Skin epidermis (tissue), 12 donors: ENCODE measurements around the gene WNK2.

Experiments used
- H3K27ac ChIP-seq, 21 experiments: fragments of 200-600 bp; sonication (generic) in 11 of 21; one replicate each; pipeline ENCODE4 v1.5.0; 2020; ENCODE audit warnings: mild to moderate bottlenecking in 3 of 21, inconsistent platforms in 2 of 21, moderate library complexity in 2 of 21
- H3K4me3 ChIP-seq, 7 experiments: fragments of 200-600 bp; sonication (generic) in 2 of 7; one replicate each; pipeline ENCODE4 v1.5.0; 2020; ENCODE audit warnings: inconsistent platforms in 2 of 7, mild to moderate bottlenecking in 2 of 7, moderate library complexity in 1 of 7

The WNK2 gene

DNA sequence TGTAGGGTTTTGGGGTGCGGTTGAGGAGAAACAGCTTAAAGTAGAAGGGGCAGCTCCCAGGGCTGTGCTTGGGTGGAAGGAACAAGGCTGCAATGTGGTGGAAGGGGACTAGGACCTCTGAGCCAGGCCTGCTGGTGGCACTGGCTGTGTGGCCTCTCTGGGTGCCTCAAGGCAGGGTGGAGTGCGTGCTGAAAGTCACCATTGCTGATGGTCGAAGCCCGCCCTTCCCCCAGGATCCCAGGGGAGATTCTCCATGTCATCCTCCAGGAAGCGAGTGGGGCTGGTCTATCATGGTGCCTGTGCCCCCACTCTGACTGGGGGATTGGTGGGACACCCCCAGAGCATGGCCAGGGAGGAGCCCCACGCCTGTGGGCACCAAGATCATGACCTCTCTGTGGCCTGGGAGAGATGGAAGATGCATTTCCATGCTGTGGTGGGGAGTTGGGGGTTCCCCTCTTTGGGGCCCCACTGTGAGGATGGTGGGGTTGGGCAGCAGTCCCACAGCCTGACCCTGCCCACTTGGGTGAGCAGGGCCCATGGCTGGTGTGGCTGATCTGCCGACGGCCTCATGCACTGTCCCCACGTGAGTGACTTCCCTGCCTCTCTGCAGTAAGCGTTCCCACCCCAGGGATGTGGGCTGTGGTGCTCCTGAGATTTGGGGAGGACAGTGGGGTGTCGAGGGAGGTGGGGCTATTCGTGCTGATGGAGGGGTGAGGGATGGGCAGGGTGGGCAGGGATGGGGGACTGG, 25.8 kb downstream of the WNK2 start:
- no peak overlapping the region for H3K27ac ChIP-seq
- H3K4me3 ChIP-seq: no peak overlapping the region

DNA sequence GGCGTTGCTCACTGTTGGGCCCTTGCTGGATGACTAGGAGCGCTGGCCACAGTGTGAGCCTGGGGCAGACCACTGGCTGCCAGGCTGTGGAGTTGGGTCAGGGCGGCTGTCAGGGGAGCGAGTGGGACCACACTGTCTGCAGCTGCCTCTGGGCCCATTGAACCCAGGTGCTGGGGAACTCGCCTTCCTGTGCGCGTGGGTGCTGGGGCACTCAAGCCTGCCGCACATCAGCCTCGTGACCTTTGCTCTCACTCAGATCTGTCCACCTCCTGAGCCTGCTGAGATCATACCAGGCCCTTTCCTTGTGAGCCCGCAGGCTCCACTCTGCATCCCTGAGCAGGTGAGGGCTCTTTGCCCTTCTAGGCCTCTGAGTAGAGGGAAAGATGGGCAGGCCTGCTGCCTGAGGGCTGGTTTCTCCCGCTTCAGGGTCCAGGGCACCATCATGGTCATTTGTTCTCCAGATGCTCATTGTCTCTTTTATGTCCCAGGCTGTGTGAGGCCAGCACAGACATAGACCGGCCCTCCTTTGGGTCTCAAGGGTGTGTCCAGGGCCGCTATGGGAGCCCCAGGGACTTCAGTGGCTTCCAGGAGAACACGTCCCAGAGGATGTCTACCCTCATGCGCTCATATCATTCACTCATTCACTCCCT, 26.5 kb downstream of the WNK2 start:
- H3K4me3 ChIP-seq: no peak overlapping the region
- no peak overlapping the region for H3K27ac ChIP-seq

DNA sequence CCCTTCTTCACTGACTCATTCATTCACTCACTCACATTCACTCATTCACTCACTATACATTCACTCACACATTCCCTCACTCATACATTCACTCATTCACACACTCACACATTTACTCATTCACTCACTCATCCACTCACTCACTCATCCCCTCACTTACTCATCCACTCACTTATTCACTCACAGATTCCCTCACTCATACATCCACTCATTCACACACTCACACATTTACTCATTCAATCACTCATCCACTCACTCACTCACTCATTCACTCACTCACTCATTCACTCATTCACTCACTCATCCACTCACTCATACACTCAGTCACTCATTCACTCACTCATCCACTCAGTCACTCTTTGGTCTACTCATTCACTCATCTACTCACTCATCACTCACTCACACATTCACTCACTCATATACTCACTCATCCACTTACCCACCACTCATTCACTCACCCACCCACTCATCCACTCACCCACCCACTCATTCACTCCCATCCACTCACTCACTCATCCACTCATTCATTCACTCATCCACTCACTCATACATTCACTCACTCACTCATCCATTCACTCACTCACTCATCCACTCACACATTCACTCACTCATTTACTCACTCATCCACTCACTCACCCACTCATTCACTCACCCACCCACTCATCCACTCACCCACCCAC, 27.2 kb downstream of the WNK2 start:
- H3K27ac ChIP-seq: no peak overlapping the region
- H3K4me3 ChIP-seq: no peak overlapping the region

DNA sequence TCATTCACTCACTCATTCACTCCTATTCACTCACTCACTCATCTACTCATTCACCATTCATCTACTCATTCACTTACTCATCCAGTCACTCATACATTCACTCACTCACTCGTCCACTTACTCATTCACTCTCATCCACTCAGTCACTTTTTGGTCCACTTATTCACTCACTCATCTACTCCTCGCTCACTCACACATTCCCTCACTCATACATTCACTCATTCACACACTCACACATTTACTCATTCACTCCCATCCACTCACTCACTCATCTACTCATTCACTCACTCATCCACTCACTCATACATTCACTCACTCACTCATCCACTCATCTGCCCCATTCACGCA, 27.7 kb downstream of the WNK2 start:
- Histone ChIP-seq H3K4me3 (no peak overlapping the region), H3K27ac (no peak overlapping the region)

DNA sequence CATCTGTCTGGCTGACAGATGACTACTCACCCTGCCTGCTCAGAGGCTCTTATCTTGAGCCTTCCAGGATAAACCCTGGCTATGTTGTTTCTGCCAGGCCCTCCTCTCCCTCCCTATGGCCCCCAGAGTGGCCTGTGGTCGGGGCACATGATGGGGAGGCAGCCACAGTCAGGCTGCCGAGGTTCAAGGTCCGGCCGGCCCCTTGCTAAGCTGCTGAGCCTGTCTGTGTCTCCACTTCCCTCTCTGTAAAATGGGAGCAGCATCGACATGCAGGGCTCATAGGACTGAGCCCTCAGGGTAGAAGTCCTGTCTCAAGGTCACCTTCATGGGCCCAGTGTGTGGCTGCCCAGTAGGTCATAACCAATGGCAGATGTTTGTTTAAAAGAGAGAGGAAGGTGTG, 28.5 kb downstream of the WNK2 start:
- Histone ChIP-seq H3K4me3 (no peak overlapping the region), H3K27ac (no peak overlapping the region)

DNA sequence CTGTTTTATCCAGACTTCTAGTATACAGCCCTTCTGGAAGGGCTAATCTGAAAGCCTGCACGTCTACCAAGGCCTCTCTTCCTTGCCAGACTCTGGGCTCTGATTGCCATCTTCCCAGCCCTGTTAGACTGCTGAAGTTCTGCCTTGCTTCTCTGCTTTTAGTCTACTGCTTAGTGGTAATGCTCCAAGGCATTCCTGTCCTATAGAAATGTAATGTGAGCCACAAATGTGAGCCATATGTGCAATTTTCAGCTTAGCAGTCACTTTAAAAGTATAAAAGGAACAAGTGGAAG, 32.1 kb downstream of the WNK2 start:
- H3K4me3 ChIP-seq: no peak overlapping the region
- no peak overlapping the region for H3K27ac ChIP-seq

DNA sequence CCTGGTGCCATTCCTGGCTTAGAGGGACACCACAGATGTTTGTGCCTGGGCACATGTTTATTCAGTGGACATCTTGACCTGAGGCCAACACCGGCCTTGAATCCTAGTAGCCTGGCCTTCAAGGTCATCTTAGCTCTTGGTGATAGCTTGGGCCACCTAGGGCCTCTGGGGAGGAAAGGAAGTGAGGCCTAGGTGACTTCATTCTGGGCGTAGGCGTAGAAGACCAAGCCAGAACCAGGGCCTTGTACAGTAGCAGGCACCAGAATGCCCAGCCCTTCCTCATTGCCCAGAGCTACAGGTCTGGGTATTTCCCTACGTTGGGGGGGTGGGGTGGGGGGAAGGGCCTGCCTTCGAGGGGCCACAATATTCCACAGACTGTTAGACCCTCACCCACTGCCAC, 33.8 kb downstream of the WNK2 start:
- no peak overlapping the region for H3K4me3 ChIP-seq
- no peak overlapping the region for H3K27ac ChIP-seq

DNA sequence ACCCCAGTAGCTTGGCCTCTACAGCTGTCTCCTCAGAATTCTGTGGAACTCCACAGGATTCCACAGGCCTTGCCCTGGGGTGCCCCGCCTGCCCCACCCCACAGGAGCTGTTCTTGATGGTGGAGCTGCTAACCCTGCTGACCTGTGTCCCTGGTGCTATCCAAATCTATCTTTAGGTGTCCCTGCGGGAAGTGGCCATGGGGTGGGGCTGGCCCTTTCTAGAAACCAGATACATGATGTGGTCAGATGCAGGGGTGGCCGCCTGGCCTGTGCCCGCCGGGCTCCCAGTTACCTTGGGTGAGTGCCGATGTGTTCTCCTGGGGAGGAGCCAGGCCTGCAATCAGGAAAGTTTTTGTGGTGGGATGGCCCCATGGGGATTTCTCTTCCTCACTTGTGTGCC, 34.2 kb downstream of the WNK2 start:
- no peak overlapping the region for H3K4me3 ChIP-seq
- H3K27ac ChIP-seq: no peak overlapping the region

DNA sequence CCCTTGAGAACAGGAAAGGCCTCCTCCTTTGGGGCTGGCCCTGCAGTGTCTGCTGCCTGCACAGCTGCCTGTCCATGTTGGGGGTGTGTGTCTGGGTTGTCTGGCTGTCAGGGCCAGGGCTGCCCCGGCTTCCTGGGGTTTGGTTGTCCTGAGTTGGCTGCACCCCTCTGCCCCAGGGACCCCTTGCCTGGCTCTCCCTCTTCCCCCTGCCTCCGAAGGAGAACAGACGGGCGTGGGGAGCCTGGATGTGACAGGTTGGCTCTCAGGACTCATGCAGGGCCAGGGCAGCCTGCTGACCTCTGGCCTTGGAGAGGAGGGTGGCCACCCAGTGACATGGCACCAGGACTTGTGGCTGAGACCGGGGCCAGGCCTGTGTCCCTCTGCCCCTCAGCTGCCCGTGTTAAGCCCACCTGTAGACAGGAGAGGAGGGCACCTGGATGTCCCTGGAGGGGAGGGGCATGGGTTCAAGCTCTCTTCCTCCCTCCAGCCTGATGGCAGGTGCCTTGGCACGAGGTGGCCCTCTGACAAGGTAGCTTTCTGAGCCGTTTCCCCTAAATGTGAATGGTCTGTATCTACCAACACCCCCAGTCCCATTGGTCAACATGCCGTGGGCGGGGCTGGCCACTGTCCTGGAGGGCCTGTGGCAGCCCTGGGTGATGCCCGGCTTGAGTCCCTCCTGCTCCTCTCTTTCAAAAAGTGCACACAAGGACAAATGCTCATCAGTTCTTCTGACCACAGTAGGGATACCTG, 34.9 kb downstream of the WNK2 start:
- H3K27ac ChIP-seq: no peak overlapping the region
- H3K4me3 ChIP-seq: no peak overlapping the region

DNA sequence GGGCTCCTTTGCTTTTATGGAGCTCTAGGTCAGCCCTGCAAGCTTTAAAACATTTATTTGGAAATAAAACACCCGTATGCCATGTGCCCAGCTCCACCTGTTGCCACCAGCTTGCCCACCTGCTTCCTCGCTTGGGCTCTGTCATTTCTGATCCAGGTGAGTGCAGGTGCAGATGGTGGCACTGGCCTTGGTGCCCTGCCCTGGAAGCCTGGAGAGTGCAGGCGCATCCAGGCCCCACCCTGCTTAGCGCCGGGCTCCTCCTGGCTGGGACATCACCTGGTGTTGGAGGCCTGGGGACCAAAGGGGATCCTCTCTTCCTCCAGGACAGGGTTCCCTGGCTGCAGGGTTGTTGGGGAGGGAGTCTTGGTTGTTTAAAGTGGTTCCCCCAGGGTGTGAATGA, 35.8 kb downstream of the WNK2 start:
- no peak overlapping the region for H3K4me3 ChIP-seq
- H3K27ac ChIP-seq: no peak overlapping the region

DNA sequence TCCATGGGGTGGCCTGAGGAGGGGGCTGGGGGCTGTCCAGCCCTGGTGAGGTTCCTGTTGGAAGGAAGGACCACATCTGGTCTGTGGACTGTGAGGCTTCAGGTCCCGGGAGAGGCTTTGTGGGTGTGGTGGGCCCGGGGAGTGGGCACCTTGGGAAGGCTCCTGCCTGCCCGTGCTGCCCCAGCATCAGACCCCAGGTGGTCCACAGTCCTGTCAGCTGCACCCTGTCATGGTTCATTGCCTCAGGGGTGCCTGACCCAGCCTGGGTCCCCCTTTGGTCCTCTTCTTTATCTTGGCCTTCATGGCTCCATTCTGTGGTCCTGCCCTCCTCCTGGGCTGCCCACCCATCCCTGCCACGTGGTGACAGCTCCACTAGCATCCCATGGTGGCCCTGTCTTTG, 36.7 kb downstream of the WNK2 start:
- Histone ChIP-seq H3K27ac (no peak overlapping the region), H3K4me3 (no peak overlapping the region)

DNA sequence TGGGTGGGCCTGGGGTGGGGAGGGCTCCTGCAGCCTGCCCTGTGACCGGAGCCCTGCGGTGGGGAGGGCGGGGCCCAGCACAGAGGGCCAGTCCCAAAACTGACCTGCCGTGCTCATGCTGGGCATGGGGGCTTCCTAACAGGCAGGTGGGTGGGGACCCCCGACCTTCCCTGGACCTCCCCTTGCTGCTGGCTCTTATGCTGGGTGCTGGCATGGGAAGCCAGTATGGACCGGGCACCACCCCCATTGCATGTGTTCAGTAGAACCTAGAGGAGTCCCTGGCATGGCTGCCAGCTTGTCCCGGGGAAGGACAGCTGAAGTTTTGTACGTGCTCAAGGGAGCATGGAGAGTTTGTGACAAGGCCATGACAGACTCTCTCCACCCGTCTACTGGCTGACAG, 37.1 kb downstream of the WNK2 start:
- Histone ChIP-seq H3K4me3 (no peak overlapping the region), H3K27ac (no peak overlapping the region)

DNA sequence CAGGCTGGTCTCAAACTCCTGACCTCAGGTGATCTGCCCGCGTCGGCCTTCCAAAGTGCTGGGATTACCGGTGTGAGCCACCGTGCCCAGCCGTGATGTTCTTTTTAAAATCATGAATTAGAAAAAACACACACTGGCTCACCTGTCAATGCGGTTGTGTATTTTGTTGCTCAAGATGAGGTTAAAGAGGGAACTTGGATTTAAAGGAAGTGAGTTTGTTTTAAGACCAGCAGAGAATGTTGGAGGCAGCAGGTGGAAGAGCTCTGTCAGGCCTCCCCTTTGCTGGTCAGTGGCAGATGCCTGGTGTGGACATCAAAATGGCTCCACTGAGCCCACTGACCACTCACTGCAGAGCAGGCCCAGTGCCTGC, 38.9 kb downstream of the WNK2 start:
- H3K27ac ChIP-seq: peak overlapping the region in 1 of 21 experiments; percentile 24
- H3K4me3 ChIP-seq: no peak overlapping the region

DNA sequence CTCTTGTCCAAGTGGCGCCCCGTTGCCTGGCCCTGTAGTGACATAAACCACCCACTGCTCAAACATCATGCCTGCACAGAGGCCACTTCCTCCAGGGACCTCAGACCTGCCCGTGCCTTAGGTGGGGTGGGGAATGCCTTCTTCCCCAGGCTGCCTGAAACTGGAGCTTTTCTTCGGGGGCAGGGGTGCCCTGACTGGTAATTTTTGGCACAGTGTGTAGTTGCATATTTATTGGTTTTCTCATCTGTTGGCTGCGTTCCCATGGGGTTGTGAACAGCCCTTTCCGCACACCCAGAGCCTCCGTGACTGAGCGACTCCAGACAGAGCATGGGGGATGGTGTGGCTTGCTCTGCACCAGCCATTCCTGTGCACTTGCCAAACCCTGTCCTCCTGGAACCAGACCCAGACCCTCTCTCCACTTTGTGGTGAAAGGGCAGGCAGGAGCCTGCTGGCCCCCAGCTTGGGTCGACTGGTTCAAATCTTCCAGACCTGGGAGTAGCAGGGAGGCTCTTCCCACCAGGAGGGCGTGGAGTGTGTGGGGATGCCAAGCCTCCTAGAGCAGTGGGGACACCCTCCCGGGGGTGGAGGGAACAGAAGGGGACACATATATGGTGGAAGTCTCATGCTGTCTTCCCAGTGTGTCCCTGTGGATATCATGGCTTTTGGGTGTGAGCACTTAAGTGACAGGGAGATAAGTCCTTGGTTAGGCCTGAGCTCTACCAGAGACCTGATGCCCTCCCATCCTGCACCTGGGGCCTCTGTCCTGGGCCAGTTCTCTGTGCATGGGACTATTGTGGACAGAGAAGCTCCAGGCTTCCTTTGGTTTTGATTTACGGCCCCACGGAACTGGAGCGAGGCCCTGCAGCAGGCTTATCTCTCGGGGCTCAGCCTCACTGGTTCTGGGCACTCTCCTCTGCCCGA, 39.6 kb downstream of the WNK2 start:
- H3K4me3 ChIP-seq: no peak overlapping the region
- H3K27ac ChIP-seq: peak overlapping the region in 3 of 21 experiments; percentile 7 to 24 (median 8)

DNA sequence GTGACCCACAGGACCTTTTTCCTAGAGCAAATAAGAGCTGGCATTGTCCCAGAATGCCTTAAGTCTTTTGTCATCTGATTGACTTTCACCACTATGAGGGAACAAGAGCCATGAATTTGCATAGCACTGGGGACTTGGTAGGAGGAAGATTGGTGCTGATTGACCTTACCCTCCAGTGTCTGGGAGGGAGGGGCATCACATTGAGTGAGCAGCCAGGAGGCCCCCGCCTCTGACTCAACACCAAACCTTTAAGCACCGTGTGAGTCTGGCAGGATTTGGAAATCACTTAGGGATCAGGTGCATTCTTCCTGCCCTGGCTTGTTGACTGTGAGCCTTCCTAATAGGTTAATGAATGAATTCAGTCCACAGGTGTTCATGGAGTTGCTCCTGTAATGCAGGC, 40.7 kb downstream of the WNK2 start:
- H3K27ac ChIP-seq: peak overlapping the region in 1 of 21 experiments; percentile 30

DNA sequence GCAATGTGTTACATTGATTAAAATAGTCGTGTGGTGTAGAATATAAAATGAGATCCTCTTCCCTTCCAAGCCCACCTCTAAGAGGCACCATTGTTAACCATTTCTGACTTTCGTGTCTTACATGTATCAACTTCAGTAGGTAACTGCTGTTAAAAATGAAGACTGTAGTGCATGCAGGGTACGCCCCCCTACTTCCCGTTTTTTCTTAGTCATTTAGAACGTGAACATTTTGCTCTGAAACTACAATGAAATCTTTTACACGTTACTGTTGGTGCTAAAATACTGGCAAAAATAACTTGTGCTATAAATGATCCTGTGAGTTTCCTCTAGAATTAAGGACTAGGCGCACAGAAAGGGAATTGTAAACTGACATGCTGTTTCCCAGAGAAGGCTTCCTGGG, 41.5 kb downstream of the WNK2 start:
- H3K4me3 ChIP-seq: no peak overlapping the region
- no peak overlapping the region for H3K27ac ChIP-seq

More for the DNA sequence above, 40.7 kb downstream of the WNK2 start:
- H3K4me3 ChIP-seq: no peak overlapping the region

DNA sequence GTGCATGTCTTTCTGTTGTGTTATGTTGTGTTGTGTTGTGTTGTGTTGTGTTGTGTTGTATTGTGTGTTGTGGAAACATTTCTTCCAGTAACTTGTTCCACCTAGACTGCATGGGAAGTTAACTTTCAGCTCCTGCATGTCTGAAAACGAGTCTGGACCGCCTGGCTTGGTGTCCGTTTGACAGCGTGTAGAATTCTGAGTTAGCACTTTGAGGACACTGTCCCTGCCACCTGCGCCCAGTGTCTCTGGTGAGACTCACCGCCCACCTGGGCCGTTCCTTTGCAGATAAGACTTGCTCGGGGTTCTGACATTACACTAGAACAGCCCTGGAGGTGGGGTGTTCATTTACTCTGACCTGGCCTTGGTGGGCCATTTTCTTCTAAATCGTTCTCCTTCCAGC, 42.0 kb downstream of the WNK2 start:
- H3K4me3 ChIP-seq: no peak overlapping the region
- no peak overlapping the region for H3K27ac ChIP-seq

DNA sequence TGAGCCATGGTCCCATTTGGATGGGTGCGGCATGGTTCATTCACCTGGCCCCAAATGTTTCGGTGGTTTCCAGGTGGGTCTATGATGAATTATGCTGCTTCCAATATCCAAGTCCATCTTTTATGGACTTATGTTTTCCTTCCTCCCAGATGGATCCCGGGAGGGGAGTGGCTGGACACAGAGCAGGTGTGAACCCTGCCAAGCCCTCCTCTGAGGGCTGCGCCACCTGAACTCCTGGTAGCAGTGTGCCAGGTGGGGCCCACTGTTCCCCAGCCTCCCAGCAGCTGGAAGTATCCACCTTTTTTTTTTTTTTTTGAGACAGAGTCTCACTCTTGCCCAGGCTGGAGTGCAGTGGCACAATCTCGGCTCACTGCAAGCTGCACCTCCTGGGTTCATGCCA, 42.9 kb downstream of the WNK2 start:
- Histone ChIP-seq H3K4me3 (no peak overlapping the region), H3K27ac (no peak overlapping the region)

DNA sequence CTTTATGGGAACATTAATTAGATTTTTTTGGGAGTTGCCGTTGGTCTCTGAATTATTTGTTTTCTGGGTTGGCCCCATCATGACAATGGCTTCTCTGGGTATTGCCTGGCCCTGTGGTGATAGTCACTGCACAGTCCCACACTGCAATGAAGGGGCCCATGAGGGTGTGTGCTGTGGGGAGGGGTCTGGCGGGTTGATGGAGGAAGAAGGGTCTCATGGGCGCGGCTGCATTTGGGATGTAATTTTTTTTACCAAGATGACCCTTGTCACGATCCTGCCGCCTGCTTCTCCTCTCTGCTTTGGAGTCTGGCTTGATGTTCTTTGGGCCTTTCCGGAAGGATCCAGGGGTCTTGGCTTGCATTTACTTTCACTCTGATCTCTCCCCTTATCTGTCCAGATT, 44.1 kb downstream of the WNK2 start:
- H3K4me3 ChIP-seq: no peak overlapping the region
- no peak overlapping the region for H3K27ac ChIP-seq

DNA sequence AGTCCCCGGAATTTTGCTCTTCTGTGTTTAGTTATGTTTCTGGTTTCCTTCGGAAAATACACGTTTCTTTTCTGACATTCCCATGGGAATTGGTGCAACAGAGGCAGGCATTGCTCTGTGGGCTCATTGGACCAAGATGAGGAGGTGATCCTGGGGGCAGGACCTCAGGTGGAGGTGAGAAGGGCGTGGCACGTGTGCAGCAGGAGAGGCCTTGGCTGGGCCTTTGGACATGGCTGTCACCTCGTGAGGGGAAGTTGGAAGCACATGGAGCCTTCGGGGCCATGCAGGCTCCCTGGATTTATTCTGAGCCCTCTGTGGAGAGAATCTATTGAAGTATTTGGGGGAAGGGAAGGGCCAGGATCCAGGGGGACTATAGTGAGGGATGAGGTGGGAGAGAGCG, 44.5 kb downstream of the WNK2 start:
- Histone ChIP-seq H3K4me3 (no peak overlapping the region), H3K27ac (no peak overlapping the region)
